Stimulated activated CD8-positive, alpha-beta memory T cell treated with anti-CD3 and anti-CD28 coated beads, Interleukin-7, amount 100 ng/mL, for 4 hours (primary cell): ENCODE measurements around the gene KIAA0930.
A peak's percentile ranks its signal among the peaks of the same experiment; 100 is the strongest.
"Not testable (repeated sequence)": the region's sequence is repeated elsewhere in the genome, so short reads cannot be mapped to it uniquely, and the experiment has no call there.

Source experiments
- DNase-seq, 2 donors: peaks; one replicate each; pipeline ENCODE4 v3.0.0-alpha.2; 2020; ENCODE audit warnings: low read depth in 2 of 2

The KIAA0930 gene

DNA sequence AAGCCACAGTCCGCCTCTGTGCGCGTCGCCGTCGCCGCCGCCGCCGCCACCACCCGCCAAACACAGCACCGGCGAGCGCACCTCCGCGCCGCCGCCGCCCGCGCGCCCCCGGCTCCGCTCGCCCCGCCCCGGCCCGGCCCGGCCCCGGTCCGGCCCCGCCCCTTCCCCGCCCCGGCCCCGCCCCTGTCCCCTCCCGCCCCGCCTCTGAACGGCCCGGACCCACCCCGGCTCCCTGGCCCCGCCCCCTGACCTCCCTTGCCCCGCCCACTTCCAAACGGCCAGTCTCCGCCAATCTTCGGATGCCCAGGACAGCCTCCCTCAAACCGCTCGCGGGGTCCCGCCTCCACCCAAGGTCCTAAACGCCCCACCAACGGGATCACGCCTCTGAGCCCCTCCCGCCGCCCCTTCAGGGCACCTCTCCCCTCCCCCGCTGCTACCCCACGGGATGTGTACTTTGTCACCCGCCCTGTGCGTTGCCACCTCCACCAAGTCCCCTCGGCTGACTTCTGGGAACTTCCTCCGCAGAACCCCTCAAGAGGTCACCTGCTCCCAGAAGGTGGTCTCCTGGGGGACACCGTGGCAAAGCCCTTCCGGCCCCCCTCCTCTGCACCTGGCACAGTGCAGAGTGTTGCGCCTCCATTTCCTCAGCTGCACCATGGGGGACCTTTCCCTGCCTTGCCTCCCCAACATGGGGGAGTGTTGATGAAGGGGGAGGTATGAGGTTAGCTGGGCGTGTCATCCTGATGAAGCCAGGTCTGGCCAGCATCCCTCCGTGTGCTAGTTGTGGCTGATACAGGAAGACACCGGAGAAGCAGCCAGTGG lies at the start of gene KIAA0930:
Gene KIAA0930, minus strand, starts transcription at position 85 of the 822 bp plus-strand sequence. CDS start 191 bp downstream, outside the sequence.
- DNase-seq: peak; percentile 67 to 81

DNA sequence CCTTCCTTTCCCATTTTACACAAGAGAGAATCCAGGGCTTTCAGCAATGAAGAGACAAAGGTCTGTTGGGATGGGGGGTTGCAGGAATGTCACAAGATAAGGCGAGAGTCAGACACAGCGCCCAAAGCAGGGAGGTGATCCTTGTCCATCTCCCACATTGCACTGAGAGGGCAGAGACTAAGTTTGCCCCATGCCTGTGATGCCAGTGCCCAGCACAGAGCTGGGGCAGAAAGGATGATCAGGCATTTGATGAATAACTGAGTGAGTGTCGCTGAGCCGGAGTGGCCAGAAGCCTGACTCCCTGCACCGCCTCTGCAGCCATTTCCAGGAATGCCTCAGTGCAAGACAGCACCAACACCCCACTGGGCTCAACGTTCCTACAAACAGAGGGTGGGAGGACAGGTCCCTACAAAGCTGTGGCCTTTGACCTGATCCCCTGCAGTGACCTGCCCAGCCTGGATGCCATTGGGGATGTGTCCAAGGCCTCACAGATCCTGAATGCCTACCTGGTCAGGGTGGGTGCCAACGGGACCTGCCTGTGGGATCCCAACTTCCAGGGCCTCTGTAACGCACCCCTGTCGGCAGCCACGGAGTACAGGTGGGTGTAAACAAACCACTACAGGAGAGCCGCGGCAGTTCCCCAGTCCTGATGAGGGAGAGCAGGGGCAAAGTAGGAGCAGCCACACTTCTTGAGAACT lies 46.3 kb upstream of the KIAA0930 start:
- no peak for DNase-seq

DNA sequence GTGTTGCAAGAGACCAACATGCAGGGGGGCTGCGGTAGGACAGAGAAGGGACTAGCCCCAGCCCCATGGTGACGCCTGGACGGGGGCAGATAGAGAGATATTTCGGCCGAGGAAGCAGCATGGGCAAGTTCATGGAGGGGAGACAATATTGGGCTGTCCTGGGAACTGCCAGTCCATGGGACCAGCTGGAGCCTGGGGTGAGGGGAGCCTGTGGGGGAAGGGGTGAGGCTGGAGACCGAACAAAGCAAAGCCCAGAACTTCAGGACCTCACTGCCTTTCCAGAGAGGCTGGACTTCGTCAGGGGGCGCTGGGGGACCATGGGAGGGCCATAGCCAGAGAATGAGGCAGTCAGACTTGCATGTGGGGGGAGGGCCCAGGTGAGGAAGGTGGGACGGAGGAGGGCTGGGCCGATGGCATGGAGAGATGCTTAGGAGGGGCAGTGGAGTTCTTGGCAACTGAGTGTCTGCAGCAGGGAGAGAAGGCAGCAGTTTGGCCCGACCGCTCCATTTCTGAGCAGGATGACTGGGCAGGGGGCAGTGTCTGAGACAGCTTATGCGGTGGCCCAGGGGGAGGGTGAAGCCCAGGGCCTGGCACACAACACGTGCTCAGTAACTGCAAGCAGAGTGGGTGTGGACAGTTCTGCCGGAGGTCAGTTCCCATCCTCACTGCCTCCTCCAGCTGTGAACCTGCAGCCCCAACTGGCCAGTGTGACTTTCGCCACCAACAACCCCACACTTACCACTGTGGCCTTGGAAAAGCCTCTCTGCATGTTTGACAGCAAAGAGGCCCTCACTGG lies 44.8 kb upstream of the KIAA0930 start:
- DNase-seq: no peak

DNA sequence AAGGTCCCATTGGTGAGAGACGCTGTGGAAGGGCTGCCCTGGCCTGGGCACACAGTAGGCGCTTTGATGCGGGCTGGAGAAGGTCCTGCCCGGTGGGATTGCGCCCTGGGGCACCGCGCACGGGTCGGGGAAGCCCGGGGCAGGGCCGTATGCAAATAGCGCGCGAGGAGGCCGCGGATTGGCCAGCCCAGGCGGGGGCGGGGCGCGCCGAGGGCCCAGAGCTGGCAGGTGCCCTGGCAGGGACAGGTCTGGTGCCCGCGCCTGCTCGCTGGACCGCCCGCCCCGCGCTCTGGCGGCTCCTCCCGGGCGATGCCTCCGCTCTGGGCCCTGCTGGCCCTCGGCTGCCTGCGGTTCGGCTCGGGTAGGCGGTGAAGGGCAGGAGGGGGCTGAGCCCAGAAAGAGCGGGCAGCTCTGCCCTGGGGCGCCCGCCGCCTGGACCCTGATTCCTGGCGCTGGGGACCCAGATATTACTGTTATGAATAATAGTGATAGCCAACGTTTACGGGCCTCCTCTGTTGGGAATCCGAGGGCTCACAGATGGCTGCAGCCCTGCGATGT lies 44.1 kb upstream of the KIAA0930 start, which contains the start of gene UPK3A:
Gene UPK3A, plus strand, starts transcription at position 245 of the 558 bp plus-strand sequence. Its CDS starts 65 bp downstream, at position 310.
- DNase-seq: peak in 1 of 2 donors; percentile 59

DNA sequence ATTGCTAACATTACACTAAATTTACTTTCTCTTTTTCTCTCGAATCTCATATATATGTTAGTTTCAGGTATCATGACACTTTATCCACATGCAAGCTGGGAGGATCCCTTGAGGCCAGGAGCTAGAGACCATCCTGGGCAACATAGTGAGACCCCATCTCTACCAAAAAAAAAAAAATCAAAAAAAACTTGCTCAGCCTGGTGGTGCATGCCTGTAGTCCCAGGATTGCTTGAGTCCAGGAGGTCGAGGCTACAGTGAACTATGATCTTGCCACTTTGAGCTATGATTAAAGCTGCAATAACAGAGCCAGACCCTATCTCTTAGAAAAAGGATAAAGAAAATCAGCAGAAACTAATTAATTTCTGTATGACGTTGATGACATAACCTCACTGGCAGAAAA lies 40.3 kb upstream of the KIAA0930 start:
- no peak for DNase-seq

DNA sequence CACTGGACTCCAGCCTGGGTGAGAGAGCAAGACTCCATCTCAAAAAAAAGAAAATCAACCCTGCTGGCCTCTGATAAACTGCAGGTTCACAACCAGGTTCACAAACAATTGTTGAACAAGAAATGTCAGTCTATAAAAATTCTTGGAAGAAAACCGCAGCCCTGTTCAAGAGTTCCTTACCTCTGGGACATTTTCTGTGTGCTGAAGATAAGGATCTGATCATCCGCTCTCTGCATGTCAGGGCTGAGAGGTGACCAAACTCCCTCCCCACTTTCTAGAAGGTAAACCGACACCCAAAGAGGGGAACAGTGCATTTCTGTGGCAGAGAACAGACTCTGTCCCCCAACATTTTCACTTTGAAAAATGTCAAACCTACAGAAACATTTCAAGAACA lies 39.9 kb upstream of the KIAA0930 start:
- DNase-seq: no peak

DNA sequence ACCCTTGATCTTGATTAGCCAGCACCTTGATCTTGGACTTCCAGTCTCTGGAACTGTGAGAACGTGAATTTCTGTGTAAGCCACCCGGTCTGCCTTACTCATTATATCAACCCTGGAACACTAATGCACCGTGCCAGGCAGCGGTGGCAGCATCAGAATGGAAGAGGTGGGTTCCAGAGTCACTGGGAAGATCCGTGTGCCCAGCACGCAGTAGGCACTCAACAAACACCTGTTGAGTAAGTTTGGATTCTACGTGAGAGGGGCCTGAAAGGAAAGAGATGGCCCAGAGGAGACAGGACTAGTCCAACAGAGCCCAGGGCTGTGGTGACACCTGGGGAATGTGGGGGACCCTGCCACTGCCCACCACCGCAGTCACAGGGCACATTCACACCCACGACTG lies 37.4 kb upstream of the KIAA0930 start:
- no peak for DNase-seq

DNA sequence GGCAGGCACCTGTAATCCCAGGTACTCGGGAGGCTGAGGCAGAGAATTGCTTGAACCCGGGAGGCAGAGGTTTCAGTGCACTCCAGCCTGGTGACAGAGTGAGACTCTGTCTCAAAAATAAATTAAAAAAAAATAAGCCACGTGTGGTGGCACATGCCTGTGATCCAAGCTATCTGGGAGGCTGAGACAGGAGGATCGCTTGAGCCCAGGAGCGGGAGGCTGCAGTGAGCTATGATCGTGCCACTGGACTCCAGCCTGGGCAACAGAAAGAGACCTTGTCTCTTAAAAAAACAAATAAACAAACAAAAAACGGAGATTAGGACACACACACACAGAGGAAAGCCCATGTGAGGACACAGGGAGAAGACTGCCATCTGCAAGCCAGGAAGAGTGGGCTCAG lies 37.0 kb upstream of the KIAA0930 start:
- not testable (repeated sequence) for DNase-seq

DNA sequence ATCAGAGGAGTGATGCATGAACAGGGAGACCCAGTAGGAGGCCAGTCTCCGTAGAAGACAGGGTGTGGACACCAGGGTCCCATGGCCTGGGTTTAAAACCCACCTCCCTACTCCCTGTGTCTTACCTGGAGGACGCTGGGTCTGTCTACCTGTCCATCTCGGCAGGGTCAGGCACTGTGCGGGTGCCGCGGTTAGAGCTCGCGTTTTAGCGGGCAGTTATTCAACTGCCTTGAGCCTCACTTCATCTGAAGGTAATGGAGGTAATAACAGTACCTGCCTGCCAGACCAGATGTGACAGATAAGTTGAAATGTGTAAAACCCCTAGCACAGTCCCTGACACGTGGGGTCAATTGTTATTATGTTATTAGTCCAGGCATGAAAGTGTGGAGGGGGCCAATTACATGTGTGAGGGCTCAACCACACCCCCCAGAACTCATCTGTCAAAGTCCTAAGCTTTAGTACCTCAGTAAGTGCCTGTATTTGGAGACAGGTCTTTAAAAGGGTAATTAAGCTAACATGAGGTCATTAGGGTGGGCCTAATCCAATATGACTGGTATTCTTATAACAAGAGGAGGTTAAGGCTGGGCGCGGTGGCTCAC lies 35.9 kb upstream of the KIAA0930 start:
- DNase-seq: no peak

DNA sequence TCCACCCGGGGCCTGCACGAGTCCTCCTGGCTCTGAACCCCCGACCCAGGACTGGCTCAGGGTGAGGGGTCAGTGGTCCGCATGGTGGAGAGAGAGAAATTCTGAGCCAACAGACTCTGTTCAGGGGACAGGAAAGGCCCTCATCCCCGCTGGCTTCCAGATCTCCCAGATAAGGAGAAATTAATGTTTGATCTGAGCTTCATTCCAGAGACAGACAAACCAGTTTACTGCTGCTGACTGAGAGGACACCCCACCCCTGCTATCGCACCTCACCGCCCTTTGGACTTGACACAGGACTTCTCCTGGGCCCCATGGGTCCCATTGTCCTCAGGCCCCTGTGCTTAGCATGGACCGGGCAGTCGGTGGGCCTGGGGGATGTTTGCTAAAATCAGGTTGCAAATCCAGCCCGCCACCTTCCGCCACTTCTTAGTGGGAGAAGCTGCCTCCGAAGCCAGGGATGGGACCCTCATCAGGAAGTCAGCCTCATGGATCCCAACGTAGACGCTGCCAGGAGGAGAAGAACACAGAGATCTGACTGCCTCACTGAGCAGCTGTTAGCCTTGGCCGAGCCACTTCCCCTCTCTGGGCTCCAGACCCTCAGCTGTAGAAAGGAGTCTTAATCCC lies 32.9 kb upstream of the KIAA0930 start:
- DNase-seq: no peak

DNA sequence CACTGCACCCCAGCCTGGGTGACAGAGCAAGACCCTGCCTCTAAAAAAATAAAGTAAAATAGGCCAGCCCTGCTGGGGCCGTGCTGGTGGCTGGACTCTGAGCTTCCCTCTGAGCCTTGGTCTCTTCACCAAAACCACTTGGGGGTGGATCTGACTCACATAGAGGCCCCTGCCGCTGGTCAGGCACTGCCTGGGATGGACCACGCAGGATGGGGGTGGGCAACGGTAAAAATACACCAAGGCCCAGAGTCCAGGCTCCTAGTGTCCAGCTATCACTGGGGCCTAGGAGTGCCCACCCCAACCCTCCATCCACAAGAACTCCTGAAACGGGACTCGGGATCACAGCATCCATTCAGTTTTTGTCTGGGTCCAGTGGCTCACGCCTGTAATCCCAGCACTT lies 31.8 kb upstream of the KIAA0930 start:
- DNase-seq: no peak

DNA sequence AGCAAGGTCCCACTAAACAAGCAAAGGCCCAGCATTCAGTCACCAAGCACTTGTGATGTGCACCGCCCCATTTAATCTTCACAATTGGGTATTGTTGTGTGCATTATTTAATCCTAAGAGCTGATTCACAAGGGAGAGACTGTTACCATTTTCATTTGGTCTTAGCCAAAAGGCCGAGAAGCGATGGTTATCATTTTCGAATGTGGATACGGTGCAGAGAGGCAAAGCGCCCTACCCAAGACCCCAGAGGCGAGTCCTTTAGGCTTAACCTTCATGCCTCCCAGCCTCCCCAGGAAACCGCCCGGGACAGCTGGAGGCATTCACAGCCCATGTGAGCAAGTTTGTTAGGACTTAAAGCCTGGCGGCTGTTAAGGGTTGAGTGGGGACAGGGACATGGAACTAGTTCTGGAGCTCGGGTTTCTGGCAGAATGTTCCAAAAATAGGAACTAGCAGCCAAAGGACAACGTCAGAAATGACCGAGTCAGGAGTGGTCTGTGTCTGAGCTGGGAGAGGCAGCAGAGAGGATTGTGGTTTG lies 31.0 kb upstream of the KIAA0930 start:
- no peak for DNase-seq

DNA sequence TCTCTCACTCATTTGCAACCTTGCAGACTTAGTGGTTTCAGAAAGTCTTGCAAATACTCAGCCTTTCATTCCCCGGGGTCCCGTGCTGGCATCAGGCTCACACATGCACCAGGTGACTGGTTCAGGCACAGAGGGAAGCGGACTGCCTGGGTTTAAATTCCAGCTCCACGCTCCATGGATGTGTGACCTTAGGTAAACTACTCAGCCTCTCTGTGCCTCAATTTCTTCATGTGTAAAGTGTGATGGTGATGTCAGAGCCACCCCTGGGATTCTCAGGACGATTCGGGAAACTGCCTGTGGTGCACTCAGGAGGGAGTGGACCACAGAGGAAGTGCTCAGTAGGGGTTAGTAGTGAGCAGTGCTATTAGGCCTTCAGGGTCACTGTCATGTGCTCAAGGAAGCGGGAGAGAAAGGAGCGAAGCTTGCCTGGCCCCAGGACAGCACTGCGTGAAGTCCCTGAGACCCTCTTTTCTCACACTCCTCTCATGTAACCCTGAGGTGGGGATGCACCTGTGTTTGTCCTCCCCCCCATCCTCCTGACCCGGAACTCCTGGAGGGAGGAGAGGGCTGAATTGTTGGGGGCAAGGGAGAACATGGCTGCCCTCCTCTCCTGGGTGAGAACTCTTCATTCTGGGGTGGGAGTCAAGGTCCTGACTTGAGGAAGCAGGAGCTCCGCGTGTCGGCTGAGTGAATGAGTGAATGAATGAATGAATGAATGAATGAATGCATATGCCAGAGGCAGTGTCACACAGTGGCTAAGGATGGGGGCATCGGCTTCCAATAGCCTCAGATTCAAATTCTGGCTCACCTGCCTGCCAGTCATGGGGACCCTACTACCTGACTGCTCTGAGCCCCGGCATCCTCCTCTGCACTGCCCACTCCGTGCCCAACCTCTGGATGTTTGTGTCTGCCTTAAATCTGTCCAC lies 29.7 kb upstream of the KIAA0930 start:
- DNase-seq: no peak

DNA sequence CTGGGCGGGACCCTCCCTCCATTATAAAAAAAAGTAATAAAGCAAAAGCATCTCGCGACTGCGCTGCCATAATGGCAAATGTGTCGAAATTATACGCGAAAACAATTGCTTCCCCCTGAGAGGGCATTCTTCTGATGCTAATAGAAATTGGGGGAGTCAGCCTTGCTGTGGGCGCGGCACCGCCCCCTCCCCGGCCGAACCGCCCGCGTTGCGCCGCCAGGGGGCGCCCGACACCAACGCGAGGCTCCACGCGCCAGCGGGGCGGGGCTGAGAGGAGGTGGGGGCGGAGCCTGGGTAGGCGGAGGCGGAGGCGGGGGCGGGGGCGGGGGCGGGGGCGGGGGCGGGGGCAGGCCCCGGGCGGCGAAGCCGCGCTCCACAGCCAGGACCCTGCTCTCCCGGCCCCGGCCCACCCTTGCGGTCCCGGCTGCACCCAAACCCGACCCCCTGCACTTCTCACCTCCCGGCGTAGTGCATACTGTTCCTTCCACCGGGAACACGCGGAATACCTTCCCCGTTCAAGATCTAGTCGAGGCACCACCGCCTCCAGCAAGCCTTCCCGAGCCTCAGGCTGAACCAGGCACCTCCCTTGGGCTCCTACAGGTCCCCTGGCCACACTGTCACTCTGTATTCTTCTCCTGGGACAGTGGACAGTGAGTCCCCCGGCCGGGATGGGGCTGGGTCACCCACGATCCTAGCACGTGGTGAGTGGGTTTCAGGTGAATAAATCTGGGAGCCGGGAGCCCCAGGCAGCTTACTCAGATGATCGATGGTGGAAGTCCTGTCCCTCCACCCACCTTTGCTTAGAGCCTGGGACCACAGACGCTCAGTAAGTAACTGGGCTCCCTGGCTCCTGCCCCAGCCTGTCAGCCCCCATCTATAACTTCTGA lies 28.5 kb upstream of the KIAA0930 start:
- DNase-seq: peak; percentile 58 to 79

DNA sequence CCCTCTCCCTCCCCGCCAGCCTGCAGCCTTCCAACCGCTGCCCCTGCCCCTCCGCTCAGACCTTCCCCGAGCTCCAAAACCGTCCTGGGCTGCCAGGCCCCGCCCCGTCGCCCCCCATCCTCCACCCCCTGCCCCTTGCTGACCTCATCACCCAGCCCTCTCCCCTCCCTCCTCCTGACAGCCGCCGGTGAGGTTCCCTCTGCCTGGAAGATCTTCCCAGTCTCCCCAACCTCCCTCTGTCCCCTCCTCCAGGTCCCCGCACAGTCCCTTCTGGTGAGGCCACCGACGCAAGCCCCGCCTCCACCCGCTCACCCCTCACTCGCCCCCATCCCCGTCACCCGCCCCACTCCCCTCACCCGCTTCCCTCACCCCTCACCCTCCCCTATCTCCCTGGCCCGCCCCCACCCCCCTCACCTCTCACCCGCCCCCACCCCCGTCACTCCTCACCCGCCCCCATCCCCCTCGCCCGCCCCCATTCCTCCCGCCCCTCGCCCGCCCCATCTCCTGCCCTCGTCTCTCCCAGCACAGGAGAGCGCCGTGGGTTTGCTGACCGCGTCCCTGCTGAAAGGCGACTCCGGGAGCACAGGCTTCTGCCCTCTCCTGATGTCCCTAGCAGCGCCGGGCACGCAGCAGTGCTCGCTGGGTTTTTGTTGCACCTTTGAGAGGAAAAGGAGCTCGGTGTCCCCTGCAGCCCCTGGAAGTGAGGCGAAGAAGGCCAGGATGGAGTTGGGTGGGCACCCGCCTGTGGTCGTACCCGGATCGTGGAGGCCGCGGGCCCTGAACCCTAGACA lies 27.7 kb upstream of the KIAA0930 start:
- no peak for DNase-seq

DNA sequence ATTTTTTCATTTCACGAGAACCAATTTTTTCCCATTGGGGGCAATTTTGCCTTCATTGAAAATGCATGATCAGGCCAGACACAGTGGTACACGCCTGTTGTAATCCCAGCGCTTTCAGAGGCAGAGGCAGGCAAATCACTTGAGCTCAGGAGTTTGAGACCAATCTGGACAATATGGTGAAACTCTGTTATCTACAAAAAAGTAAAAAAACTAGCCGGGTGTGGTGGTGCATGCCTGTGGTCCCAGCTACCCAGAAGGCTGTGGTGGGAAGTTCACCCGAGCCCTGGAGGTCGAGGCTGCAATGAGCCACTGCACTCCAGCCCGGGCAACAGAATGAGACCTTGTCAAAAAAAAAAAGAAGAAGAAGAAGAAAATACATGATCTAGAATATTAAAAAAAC lies 24.8 kb upstream of the KIAA0930 start:
- no peak for DNase-seq

DNA sequence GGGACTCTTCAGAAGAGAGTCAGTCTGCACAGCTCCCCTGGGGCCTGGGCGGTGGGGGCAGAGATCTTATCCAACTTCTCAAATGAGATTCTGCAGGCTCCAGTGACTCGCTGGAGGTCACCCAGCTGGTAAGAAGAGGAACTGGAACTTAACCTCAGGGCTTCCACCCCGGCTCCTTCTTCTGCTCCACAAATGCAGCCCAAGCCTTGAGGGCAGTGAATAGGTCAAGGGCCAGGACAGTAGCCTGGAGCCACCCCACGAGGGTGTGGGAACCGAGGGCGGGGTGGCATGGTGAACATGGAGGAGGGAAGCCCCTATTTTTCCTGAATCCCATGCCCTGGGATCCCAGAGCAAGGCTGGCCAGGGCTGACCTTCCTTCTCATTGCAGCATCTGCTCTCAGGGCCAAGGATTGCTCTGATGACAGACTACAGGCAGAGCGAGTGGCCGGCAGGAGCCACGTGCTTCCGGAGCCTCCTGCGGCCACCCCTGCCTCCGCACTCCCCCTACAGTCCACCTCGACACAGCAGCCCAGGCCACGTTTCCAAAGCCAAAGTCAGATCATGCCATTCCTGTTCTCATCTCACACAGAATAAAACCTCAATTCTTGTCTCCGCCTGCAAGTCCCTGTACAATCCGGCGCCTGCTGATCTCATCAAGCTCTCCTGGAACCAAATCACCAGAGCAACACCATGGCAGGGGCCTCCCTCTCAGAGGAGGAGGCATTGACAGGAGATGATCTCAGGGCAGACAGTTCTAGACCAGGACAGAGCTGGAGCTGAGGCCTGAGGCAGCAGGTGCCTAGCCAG lies 23.0 kb upstream of the KIAA0930 start:
- DNase-seq: no peak
